Measurements from ENCODE around the gene KLHL26.

- TF ChIP-seq, protein P1, sequence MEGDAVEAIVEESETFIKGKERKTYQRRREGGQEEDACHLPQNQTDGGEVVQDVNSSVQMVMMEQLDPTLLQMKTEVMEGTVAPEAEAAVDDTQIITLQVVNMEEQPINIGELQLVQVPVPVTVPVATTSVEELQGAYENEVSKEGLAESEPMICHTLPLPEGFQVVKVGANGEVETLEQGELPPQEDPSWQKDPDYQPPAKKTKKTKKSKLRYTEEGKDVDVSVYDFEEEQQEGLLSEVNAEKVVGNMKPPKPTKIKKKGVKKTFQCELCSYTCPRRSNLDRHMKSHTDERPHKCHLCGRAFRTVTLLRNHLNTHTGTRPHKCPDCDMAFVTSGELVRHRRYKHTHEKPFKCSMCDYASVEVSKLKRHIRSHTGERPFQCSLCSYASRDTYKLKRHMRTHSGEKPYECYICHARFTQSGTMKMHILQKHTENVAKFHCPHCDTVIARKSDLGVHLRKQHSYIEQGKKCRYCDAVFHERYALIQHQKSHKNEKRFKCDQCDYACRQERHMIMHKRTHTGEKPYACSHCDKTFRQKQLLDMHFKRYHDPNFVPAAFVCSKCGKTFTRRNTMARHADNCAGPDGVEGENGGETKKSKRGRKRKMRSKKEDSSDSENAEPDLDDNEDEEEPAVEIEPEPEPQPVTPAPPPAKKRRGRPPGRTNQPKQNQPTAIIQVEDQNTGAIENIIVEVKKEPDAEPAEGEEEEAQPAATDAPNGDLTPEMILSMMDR (IDR thresholded peaks at IDR 0.05), result peak; percentile 86 to 91 (median 87)
- TF ChIP-seq EP300 (IDR thresholded peaks at IDR 0.05), result no peak
These were observed 48.0 kb upstream of the KLHL26 start, which contains the start of gene REX1BD for GRCh38 chr19:18588611-18589379.
